Erythroblast (primary cell): Measurements from ENCODE around the gene NEDD9.

ENCODE experiments used
- GATA1 ChIP-seq: IDR thresholded peaks from 2 replicates; pipeline ENCODE4 v1.6.1; 2011; ENCODE audit warnings: low read depth, mild to moderate bottlenecking, control low read depth, low read length, moderate library complexity
- POLR2A ChIP-seq: IDR thresholded peaks from 2 replicates; pipeline ENCODE4 v1.6.1; 2011; ENCODE audit warnings: mild to moderate bottlenecking, low read length

- TF ChIP-seq POLR2A (no peak), GATA1 (no peak)
These were observed 21.9 kb downstream of the NEDD9 start for GRCh38 chr6:11210386-11211138.
